HepG2 (cell line): ENCODE data around the gene ERMARD. TPM values are rescaled to one million over a fixed set of nuclear protein-coding genes. Genes with fewer than 3 reads are reported as not detected.

Source experiments
- GPBP1L1 ChIP-seq: sonication (generic); formaldehyde crosslinking; IDR thresholded peaks from 2 replicates; pipeline ENCODE4 v1.5.0; 2020; ENCODE audit warnings: mild to moderate bottlenecking, missing genetic modification reagents
- JUNB ChIP-seq: sonication (generic); formaldehyde crosslinking; IDR thresholded peaks from 2 replicates; pipeline ENCODE4 v1.8.0; 2022; ENCODE audit warnings: missing genetic modification reagents, mild to moderate bottlenecking, borderline replicate concordance
- KIAA2018 ChIP-seq: sonication (generic); formaldehyde crosslinking; IDR thresholded peaks from 2 replicates; pipeline ENCODE4 v1.5.0; 2020; ENCODE audit warnings: mild to moderate bottlenecking, missing genetic modification reagents, borderline replicate concordance
- NFIB ChIP-seq: sonication (generic); formaldehyde crosslinking; IDR thresholded peaks from 2 replicates; pipeline ENCODE4 v1.9.0; 2021; ENCODE audit warnings: missing genetic modification reagents, mild to moderate bottlenecking, borderline replicate concordance
- RBAK ChIP-seq: sonication (generic); formaldehyde crosslinking; IDR thresholded peaks from 2 replicates; pipeline ENCODE4 v1.5.1; 2020; ENCODE audit warnings: mild to moderate bottlenecking, missing genetic modification reagents
- RBM22 ChIP-seq: fragments of 200-400 bp; formaldehyde crosslinking; optimal IDR thresholded peaks from 2 replicates; pipeline ENCODE3; 2017; ENCODE audit warnings: mild to moderate bottlenecking, low read length, moderate library complexity
- SNRNP70 ChIP-seq: fragments of 200-400 bp; formaldehyde crosslinking; IDR thresholded peaks from 2 replicates; pipeline ENCODE4 v1.6.1; 2017; ENCODE audit warnings: mild to moderate bottlenecking, low read depth, low read length, moderate library complexity
- TBX3 ChIP-seq: fragments of 450-650 bp; IDR thresholded peaks from 2 replicates; pipeline ENCODE4 v1.6.1; 2017; ENCODE audit warnings: antibody characterized with exemption, mild to moderate bottlenecking, inconsistent platforms, borderline replicate concordance
- ZNF260 ChIP-seq: sonication (generic); formaldehyde crosslinking; IDR thresholded peaks from 2 replicates; pipeline ENCODE4 v1.4.0; 2020; ENCODE audit warnings: missing genetic modification reagents, low read depth, mild to moderate bottlenecking, borderline replicate concordance
- ZNF572 ChIP-seq: sonication (generic); formaldehyde crosslinking; IDR thresholded peaks from 2 replicates; pipeline ENCODE4 v1.5.1; 2020; ENCODE audit warnings: mild to moderate bottlenecking, missing genetic modification reagents
- ZNF687 ChIP-seq: sonication (generic); formaldehyde crosslinking; IDR thresholded peaks from 2 replicates; pipeline ENCODE4 v1.5.1; 2020; ENCODE audit warnings: mild to moderate bottlenecking, missing genetic modification reagents, moderate library complexity
- ZNF704 ChIP-seq: sonication (generic); formaldehyde crosslinking; IDR thresholded peaks from 2 replicates; pipeline ENCODE4 v1.8.1; 2023; ENCODE audit warnings: mild to moderate bottlenecking, inconsistent platforms, moderate library complexity, missing genetic modification reagents, borderline replicate concordance
- polyA plus RNA-seq, 8 experiments: library from polyadenylated mRNA; depleted of rRNA in 3 of 8; stranded (reverse) in 7 of 8; unstranded in 1 of 8; fragments of >200 nt; fragmentation: Illumina TruSeq in 4 of 8; extraction: Trizol in 4 of 8; gene quantifications; 2 replicates each; pipeline versions ENCODE4 v1.2.1 to v1.2.3, GENCODE V29; 2011 to 2016; ENCODE audit warnings: low read depth in 4 of 8, missing spikeins in 1 of 8, mixed read lengths in 1 of 8; ENCODE audit not compliant: insufficient read depth in 1 of 8
- total RNA-seq, 5 experiments: library from RNA; depleted of rRNA; stranded (reverse); fragments of >200 nt; fragmentation: Illumina TruSeq; extraction: Trizol; gene quantifications; 2 replicates each; pipeline ENCODE4 v1.2.3, GENCODE V29; 2016; ENCODE audit warnings: low read depth in 1 of 5

ERMARD gene
- total and polyA plus RNA-seq, 2 of the 13 experiments (the other 11 are each of a cell fraction or from before 2014, with no cell fraction given): 8.8 to 10.7 TPM

- peak; percentile 98; the same call in 1 of the 2 replicates for TF ChIP-seq KIAA2018 (CRISPR knock-in tag)
- no peak for TF ChIP-seq GPBP1L1 (CRISPR knock-in tag)
- TF ChIP-seq ZNF572: 0 out of 2 replicates have a peak, but pooled peaks have one; percentile 75
- TF ChIP-seq RBM22: no peak
- TF ChIP-seq SNRNP70: no peak
- TF ChIP-seq ZNF687 (CRISPR knock-in tag): peak; percentile 99
- 0 out of 2 replicates have a peak, but pooled peaks have one; percentile 42 for TF ChIP-seq ZNF260 (CRISPR knock-in tag)
- TF ChIP-seq RBAK (CRISPR knock-in tag): 0 out of 2 replicates have a peak, but pooled peaks have one; percentile 17
- no peak for TF ChIP-seq NFIB (CRISPR knock-in tag)
- TF ChIP-seq JUNB (CRISPR knock-in tag): no peak
- TF ChIP-seq ZNF704 (CRISPR knock-in tag): peak; percentile 56; the same call in 1 of the 2 replicates
- TF ChIP-seq TBX3: peak; percentile 23
These were observed at the start of gene ERMARD, which contains the start of gene DYNLT2 (continued) for GRCh38 chr6:169751242-169752073.
